H9 (cell line): ENCODE measurements around the gene C1QTNF1. TPM values are rescaled to one million over a fixed set of nuclear protein-coding genes. Genes with fewer than 3 reads are reported as not detected.

Experiments
- DNase-seq: peaks from one replicate; pipeline ENCODE4 v3.0.0-alpha.2; 2017
- H2AFZ ChIP-seq: one replicate; pipeline ENCODE4 v1.6.1; 2013; ENCODE audit warnings: mild to moderate bottlenecking, low read length, control low read depth, moderate library complexity
- H2AK5ac ChIP-seq: 2 replicates; pipeline ENCODE4 v1.6.1; 2013; ENCODE audit warnings: low read length, control low read depth, mixed read lengths; ENCODE audit not compliant: insufficient read length
- H2BK120ac ChIP-seq: one replicate; pipeline ENCODE4 v1.6.1; 2013; ENCODE audit warnings: low read depth, mild to moderate bottlenecking, low read length, control low read depth, inconsistent platforms; ENCODE audit not compliant: poor library complexity, severe bottlenecking
- H2BK12ac ChIP-seq: 2 replicates; pipeline ENCODE4 v1.6.1; 2013; ENCODE audit warnings: low read length, control low read depth, mixed read lengths, low read depth; ENCODE audit not compliant: insufficient read length
- H2BK15ac ChIP-seq: 2 replicates; pipeline ENCODE4 v1.6.1; 2013; ENCODE audit warnings: low read depth, low read length, control low read depth
- H2BK20ac ChIP-seq: one replicate; pipeline ENCODE4 v1.6.1; 2013; ENCODE audit warnings: low read depth, mild to moderate bottlenecking, low read length, control low read depth, inconsistent platforms; ENCODE audit not compliant: poor library complexity, severe bottlenecking
- H2BK5ac ChIP-seq: 2 replicates; pipeline ENCODE4 v1.6.1; 2013; ENCODE audit warnings: low read length, control low read depth, mixed read lengths; ENCODE audit not compliant: insufficient read length
- H3K14ac ChIP-seq: 2 replicates; pipeline ENCODE4 v1.6.1; 2013; ENCODE audit warnings: low read length, control low read depth; ENCODE audit not compliant: insufficient read depth
- H3K18ac ChIP-seq: 2 replicates; pipeline ENCODE4 v1.6.1; 2013; ENCODE audit warnings: low read depth, mild to moderate bottlenecking, mixed read lengths, low read length, control low read depth; ENCODE audit not compliant: insufficient read length
- H3K23ac ChIP-seq: 2 replicates; pipeline ENCODE4 v1.6.1; 2013; ENCODE audit warnings: low read length, control low read depth, mixed read lengths, low read depth; ENCODE audit not compliant: insufficient read length
- H3K23me2 ChIP-seq: 2 replicates; pipeline ENCODE4 v1.6.1; 2013; ENCODE audit warnings: low read depth, mild to moderate bottlenecking, mixed read lengths, low read length, control low read depth; ENCODE audit not compliant: insufficient read length, poor library complexity, severe bottlenecking
- H3K27ac ChIP-seq: 2 replicates; pipeline ENCODE4 v1.5.1; 2013; ENCODE audit warnings: low read length, control low read depth, mixed read lengths, low read depth; ENCODE audit not compliant: insufficient read length
- H3K27me3 ChIP-seq: 2 replicates; pipeline ENCODE4 v1.6.1; 2013; ENCODE audit warnings: low read length, control low read depth, inconsistent platforms; ENCODE audit not compliant: insufficient read depth
- H3K4ac ChIP-seq: 2 replicates; pipeline ENCODE4 v1.6.1; 2013; ENCODE audit warnings: low read depth, mild to moderate bottlenecking, control low read depth, inconsistent platforms, low read length, moderate library complexity
- H3K4me1 ChIP-seq: 2 replicates; pipeline ENCODE4 v1.6.1; 2013; ENCODE audit warnings: low read length, control low read depth, inconsistent platforms; ENCODE audit not compliant: insufficient read depth
- H3K4me2 ChIP-seq: 2 replicates; pipeline ENCODE4 v1.6.1; 2013; ENCODE audit warnings: low read length, control low read depth, mixed read lengths; ENCODE audit not compliant: insufficient read length, insufficient read depth
- H3K56ac ChIP-seq: 2 replicates; pipeline ENCODE4 v1.6.1; 2013; ENCODE audit warnings: low read depth, mild to moderate bottlenecking, mixed read lengths, low read length, control low read depth; ENCODE audit not compliant: insufficient read length
- H3K79me1 ChIP-seq: 2 replicates; pipeline ENCODE4 v1.6.1; 2013; ENCODE audit warnings: low read depth, mild to moderate bottlenecking, moderate library complexity, low read length, control low read depth, inconsistent platforms; ENCODE audit not compliant: insufficient read depth, poor library complexity, severe bottlenecking
- H3K79me2 ChIP-seq: 2 replicates; pipeline ENCODE4 v1.6.1; 2013; ENCODE audit warnings: low read length, control low read depth, inconsistent platforms; ENCODE audit not compliant: insufficient read depth
- H3K9ac ChIP-seq: 2 replicates; pipeline ENCODE4 v1.6.1; 2013; ENCODE audit warnings: low read length, control low read depth, mixed read lengths; ENCODE audit not compliant: insufficient read length; ENCODE audit errors: extremely low read depth
- H3K9me3 ChIP-seq: one replicate; pipeline ENCODE4 v1.6.1; 2013; ENCODE audit warnings: low read depth, low read length, inconsistent platforms; ENCODE audit not compliant: control insufficient read depth
- H3T11ph ChIP-seq: one replicate; pipeline ENCODE4 v1.6.1; 2013; ENCODE audit warnings: mild to moderate bottlenecking, low read length, control low read depth, inconsistent platforms
- H4K20me1 ChIP-seq: one replicate; pipeline ENCODE4 v1.6.1; 2013; ENCODE audit not compliant: control insufficient read depth, insufficient read length, insufficient read depth
- H4K5ac ChIP-seq: 2 replicates; pipeline ENCODE4 v1.6.1; 2013; ENCODE audit warnings: low read depth, mild to moderate bottlenecking, mixed read lengths, low read length, control low read depth; ENCODE audit not compliant: insufficient read length
- H4K8ac ChIP-seq: replicated peaks from 2 replicates; pipeline ENCODE4 v1.6.1; 2013; ENCODE audit warnings: low read length, control low read depth, mixed read lengths, low read depth; ENCODE audit not compliant: insufficient read length
- H4K91ac ChIP-seq: 2 replicates; pipeline ENCODE4 v1.6.1; 2013; ENCODE audit warnings: low read depth, mild to moderate bottlenecking, moderate library complexity, mixed read lengths, low read length, control low read depth; ENCODE audit not compliant: insufficient read length
- H3K27ac Mint-ChIP-seq, 3 experiments: 2 replicates in 2 of 3; 3 replicates in 1 of 3; pipeline ENCODE4 v1.8.0; 2020 to 2021; ENCODE audit warnings: mixed read lengths in 3 of 3, mild to moderate bottlenecking in 1 of 3, moderate library complexity in 1 of 3
- H3K27me3 Mint-ChIP-seq: 2 replicates; pipeline ENCODE4 v1.8.0; 2021; ENCODE audit warnings: low read depth, mild to moderate bottlenecking, moderate library complexity, mixed read lengths
- H3K36me3 Mint-ChIP-seq, 3 experiments: 2 replicates in 2 of 3; 3 replicates in 1 of 3; pipeline ENCODE4 v1.8.0; 2020 to 2021; ENCODE audit warnings: low read depth in 3 of 3, mixed read lengths in 3 of 3; ENCODE audit not compliant: insufficient read depth in 1 of 3
- H3K4me1 Mint-ChIP-seq, 2 experiments: 2 replicates each; pipeline ENCODE4 v1.8.0; 2020; ENCODE audit warnings: mixed read lengths in 2 of 2
- H3K4me3 Mint-ChIP-seq, 2 experiments: 2 replicates in 1 of 2; 3 replicates in 1 of 2; pipeline ENCODE4 v1.8.0; 2020 to 2021; ENCODE audit warnings: mild to moderate bottlenecking in 2 of 2, mixed read lengths in 2 of 2, moderate library complexity in 1 of 2
- H3K9me3 Mint-ChIP-seq, 2 experiments: 2 replicates in 1 of 2; 3 replicates in 1 of 2; pipeline ENCODE4 v1.8.0; 2020; ENCODE audit warnings: mild to moderate bottlenecking in 2 of 2, mixed read lengths in 2 of 2, moderate library complexity in 1 of 2
- CTCF ChIP-seq: fragments of 200-600 bp; sonication (generic); conservative IDR thresholded peaks from 3 replicates; pipeline ENCODE4 v1.8.0; 2021; ENCODE audit warnings: antibody characterized with exemption, mild to moderate bottlenecking
- WGBS: extraction: QIAGEN DNeasy Blood & Tissue Kit; methylation state at CpG from one replicate; pipeline ENCODE4 v1.1.7; 2013; ENCODE audit warnings: missing lambda C conversion rate, low lambda C conversion rate, mixed read lengths; ENCODE audit not compliant: insufficient read length; ENCODE audit errors: extremely low coverage; 5-methylcytosine and 5-hydroxymethylcytosine counted together
- total RNA-seq: library from RNA; stranded (reverse); gene quantifications from 2 replicates; pipeline ENCODE4 v1.2.1, GENCODE V29; 2021

C1QTNF1 gene
- total RNA-seq, 1 experiment from 2014 or later = 0.96 TPM

- Histone ChIP-seq H3K27ac (no peak overlapping the region), H3K9me3 (no peaks in the 10 kb centered on the region), H2BK15ac (no peak overlapping the region), H3K4me1 (no peaks in the 10 kb centered on the region), H4K5ac (no peak overlapping the region), H4K91ac (no peak overlapping the region), H3K79me2 (no peaks in the 10 kb centered on the region), H3K9ac (no peak overlapping the region), H3K27me3 (peaks cover 36% of the 10 kb centered on the region; the same call in 1 of the 2 replicates), H3K79me1 (no peaks in the 10 kb centered on the region), H3T11ph (no peak overlapping the region), H3K4me2 (no peak overlapping the region), H3K23me2 (peaks cover 13% of the 10 kb centered on the region), H4K20me1 (no peaks in the 10 kb centered on the region), H4K8ac (no peak overlapping the region), H3K23ac (no peak overlapping the region), H2BK12ac (no peak overlapping the region), H3K18ac (no peak overlapping the region), H3K4ac (no peak overlapping the region), H2AFZ (no peak overlapping the region), H2AK5ac (no peak overlapping the region), H3K14ac (no peak overlapping the region), H3K56ac (no peak overlapping the region), H2BK20ac (no peak overlapping the region), H2BK5ac (no peak overlapping the region), H2BK120ac (no peak overlapping the region)
- Mint-ChIP-seq H3K27ac (no peak overlapping the region), H3K27me3 (peaks cover 99% of the 10 kb centered on the region), H3K4me3 (no peak overlapping the region), H3K4me1 (peaks cover 11 to 25% of the 10 kb centered on the region in 2 experiments), H3K9me3 (no peaks in the 10 kb centered on the region), H3K36me3 (no peaks in the 10 kb centered on the region; a peak in 1 of 7 replicates)
- WGBS = no CpG with 5 or more reads among the region's 9 CpGs
- DNase-seq = no peak
- no peak for TF ChIP-seq CTCF
Observed at GRCh38 chr17:79022507-79022991, 1.4 kb upstream of the C1QTNF1 start.
